Thymus (tissue), 11 donors: Measurements from ENCODE around the gene PALM2AKAP2. TPM values are rescaled to one million over a fixed set of nuclear protein-coding genes. Genes with fewer than 3 reads are reported as not detected.

ENCODE experiments used
- DNase-seq, 9 donors: peaks; one replicate each; pipeline ENCODE4 v3.0.0-alpha.2; 2013; ENCODE audit warnings: low spot score in 9 of 9, low read depth in 6 of 9, missing footprints in 1 of 9
- H3K27ac ChIP-seq, 2 donors: one replicate each; pipeline ENCODE4 v1.5.1; 2013; ENCODE audit warnings: control low read depth in 1 of 2, low read depth in 1 of 2, low read length in 1 of 2, mild to moderate bottlenecking in 1 of 2, moderate library complexity in 1 of 2
- H3K27me3 ChIP-seq, 2 donors: one replicate each; pipeline ENCODE4 v1.5.1; 2013; ENCODE audit warnings: low read length in 1 of 2; ENCODE audit not compliant: control insufficient read depth in 2 of 2, insufficient read depth in 1 of 2
- H3K36me3 ChIP-seq, 2 donors: one replicate each; pipeline ENCODE4 v1.5.1; 2013; ENCODE audit warnings: low read length in 1 of 2, mild to moderate bottlenecking in 1 of 2, moderate library complexity in 1 of 2; ENCODE audit not compliant: control insufficient read depth in 2 of 2, insufficient read depth in 2 of 2
- H3K4me1 ChIP-seq, 2 donors: one replicate each; pipeline ENCODE4 v1.5.1; 2013; ENCODE audit warnings: low read length in 2 of 2; ENCODE audit not compliant: control insufficient read depth in 2 of 2, insufficient read depth in 2 of 2
- H3K4me3 ChIP-seq, 2 donors: one replicate each; pipeline ENCODE4 v1.5.1; 2013; ENCODE audit warnings: low read length in 2 of 2, control low read depth in 1 of 2, mild to moderate bottlenecking in 1 of 2
- H3K9me3 ChIP-seq, 2 donors: one replicate each; pipeline ENCODE4 v1.5.1; 2013; ENCODE audit warnings: low read length in 1 of 2, mild to moderate bottlenecking in 1 of 2; ENCODE audit not compliant: control insufficient read depth in 2 of 2, insufficient read depth in 1 of 2
- WGBS: extraction: QIAGEN DNeasy Blood & Tissue Kit; methylation state at CpG from one replicate; pipeline ENCODE4 v1.1.7; 2013; 5-methylcytosine and 5-hydroxymethylcytosine counted together
- polyA plus RNA-seq: library from polyadenylated mRNA; stranded (reverse); fragments of 200-250 nt; gene quantifications from one replicate; pipeline ENCODE4 v1.2.3, GENCODE V29; 2013
- total RNA-seq: library from RNA; stranded (reverse); fragments of 120-200 nt; gene quantifications from one replicate; pipeline ENCODE4 v1.2.4, GENCODE V29; 2013
- donor health status: healthy.

PALM2AKAP2 gene
- total and polyA plus RNA-seq, 2 donors, result 0.30 to 0.76 TPM

DNA sequence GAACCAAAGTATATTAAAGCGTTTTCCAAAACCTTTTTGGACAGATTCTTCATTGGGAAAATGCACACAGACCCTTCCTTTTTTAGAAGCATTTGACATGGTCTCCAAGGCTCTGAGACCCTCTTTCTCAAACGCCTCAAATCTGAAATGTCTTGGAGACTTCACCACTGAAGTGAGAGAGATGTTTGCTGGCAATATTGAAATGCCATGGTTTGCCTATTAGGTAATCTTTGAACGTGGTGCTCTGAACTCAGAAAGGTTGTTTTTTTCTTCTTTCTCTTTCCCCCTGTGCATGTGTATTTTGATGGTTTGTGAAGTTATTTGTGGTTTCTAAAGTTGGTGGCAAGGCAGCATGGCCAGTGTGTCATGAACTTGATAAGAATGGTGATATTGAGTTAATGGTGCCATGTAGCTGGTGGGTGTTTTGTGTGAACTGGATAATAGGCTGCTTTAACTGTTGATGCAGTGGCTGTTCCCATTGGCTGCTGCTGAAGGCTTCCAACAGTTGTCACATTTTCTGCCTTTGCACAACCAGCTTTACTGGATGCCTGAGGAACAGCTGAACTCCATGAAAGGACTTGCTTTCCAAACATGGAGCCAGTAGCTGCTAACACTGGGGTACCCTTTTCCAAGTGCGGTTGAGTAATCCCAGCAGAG is 1.7 kb downstream of the PALM2AKAP2 start:
- H3K9me3 ChIP-seq, result no peaks in the 10 kb centered on the region
- H3K27ac ChIP-seq, result no peak overlapping the region
- DNase-seq, result no peak
- H3K4me1 ChIP-seq, result no peaks in the 10 kb centered on the region
- 83% methylated on average over 4 of the region's 4 CpGs for WGBS
- no peak overlapping the region for H3K4me3 ChIP-seq
- no peaks in the 10 kb centered on the region for H3K36me3 ChIP-seq
- H3K27me3 ChIP-seq, result peaks cover 21 to 27% of the 10 kb centered on the region in 2 donors

DNA sequence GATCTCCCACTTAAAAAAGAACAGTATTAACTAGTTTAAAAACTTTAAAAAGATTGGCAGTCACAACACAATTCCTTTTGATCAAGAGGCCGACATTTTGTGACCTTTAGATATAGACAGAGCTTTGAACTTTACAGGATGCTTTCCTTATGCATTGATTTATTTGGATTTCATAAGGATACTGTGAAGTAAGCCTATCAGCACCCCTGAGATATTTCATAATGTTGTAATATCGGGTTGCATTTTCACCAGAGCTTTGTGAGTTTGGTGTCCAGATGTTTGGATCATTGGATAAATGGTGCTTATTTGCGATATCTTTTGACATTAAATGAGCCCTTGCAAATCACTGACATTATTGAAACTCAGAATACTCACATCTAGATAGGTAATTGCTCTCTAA is 7.7 kb downstream of the PALM2AKAP2 start:
- no peaks in the 10 kb centered on the region for H3K9me3 ChIP-seq
- 96% methylated on average over 3 of the region's 3 CpGs for WGBS
- no peak overlapping the region for H3K27ac ChIP-seq
- H3K4me3 ChIP-seq, result no peak overlapping the region
- no peaks in the 10 kb centered on the region for H3K36me3 ChIP-seq
- H3K4me1 ChIP-seq, result no peaks in the 10 kb centered on the region
- peaks cover 0 to 2% of the 10 kb centered on the region in 2 donors for H3K27me3 ChIP-seq
- no peak for DNase-seq

DNA sequence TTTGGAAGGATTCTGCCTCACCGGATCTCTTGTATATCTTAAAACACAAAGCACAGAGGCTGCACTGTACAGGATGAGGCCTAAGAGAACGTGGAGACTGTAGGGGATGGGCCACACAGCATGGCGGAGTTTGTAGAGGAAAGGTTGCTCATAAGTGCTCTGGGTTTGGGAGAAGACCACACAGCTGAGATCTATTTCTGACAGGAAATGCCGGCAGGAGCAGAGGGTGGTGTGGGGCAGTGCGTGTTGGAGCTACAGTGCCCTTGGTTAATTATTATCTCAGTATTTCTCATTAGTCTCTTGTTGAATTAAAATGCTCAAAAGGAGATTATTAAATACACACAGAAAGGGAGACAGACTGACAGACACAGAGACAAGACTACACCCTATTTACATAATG is 9.6 kb downstream of the PALM2AKAP2 start:
- H3K9me3 ChIP-seq, result no peaks in the 10 kb centered on the region
- no peaks in the 10 kb centered on the region for H3K36me3 ChIP-seq
- no peak for DNase-seq
- no peaks in the 10 kb centered on the region for H3K4me1 ChIP-seq
- no peak overlapping the region for H3K4me3 ChIP-seq
- no peaks in the 10 kb centered on the region for H3K27me3 ChIP-seq
- WGBS, result 90% methylated on average over 5 of the region's 5 CpGs
- no peak overlapping the region for H3K27ac ChIP-seq

DNA sequence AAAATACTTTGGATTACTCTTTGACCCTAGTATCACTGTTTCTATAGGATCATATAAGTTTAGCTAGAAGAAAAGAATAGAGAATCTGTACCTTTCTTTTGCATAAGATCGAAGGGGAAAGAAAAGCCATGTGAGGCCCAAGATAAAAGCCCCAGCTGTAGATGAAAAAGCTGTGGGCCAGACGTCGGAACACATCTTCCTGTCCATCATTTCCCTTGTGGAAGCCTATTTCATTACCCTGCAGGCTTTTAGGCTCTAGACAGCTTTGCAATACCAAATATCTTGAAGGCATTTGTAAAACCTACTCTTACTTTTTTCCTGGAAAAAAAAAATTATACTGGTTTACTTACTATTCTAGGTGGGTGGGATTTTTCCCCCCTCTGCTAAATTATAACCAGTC is 10.0 kb downstream of the PALM2AKAP2 start:
- Histone ChIP-seq H3K27ac (no peak overlapping the region), H3K27me3 (no peaks in the 10 kb centered on the region), H3K9me3 (no peaks in the 10 kb centered on the region), H3K4me3 (no peak overlapping the region), H3K4me1 (no peaks in the 10 kb centered on the region), H3K36me3 (no peaks in the 10 kb centered on the region)
- WGBS, result 62% methylated on average over 3 of the region's 3 CpGs
- no peak for DNase-seq

DNA sequence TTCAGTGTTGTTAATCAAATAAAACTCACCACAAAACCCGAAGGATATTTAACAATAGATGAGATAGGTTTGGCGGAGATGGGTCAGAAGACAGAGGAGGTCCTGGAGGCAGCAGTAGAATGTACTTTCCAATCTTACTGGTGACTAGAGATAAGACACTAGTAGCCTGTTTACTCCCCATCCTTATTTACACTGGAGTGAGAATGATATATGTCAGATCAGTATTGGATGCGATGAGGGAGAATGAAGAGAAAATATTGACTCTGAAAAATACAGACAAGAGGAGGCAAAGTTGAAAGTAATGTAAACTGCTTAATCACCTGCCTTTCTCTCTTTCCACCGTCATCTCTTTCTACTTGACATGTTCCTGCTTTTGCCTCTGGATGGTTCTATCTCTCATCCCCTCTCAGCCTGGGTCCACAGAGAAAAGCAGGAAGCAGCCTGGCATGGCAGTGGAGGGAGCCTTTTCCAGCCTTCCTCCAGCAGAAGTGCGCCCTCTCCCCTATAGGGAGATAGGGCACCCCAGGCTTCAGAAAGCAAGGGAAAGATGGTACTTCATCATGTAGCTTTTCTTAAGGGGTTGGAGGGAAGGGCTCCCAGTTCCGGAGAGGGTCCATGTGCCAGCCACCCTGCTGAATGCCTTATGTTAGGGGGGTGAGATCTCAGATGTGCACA is 11.1 kb downstream of the PALM2AKAP2 start:
- Histone ChIP-seq H3K27ac (no peak overlapping the region), H3K36me3 (no peaks in the 10 kb centered on the region), H3K4me1 (no peaks in the 10 kb centered on the region), H3K27me3 (no peaks in the 10 kb centered on the region), H3K9me3 (no peaks in the 10 kb centered on the region), H3K4me3 (no peak overlapping the region)
- DNase-seq, result no peak
- WGBS, result 96% methylated on average over 6 of the region's 6 CpGs

DNA sequence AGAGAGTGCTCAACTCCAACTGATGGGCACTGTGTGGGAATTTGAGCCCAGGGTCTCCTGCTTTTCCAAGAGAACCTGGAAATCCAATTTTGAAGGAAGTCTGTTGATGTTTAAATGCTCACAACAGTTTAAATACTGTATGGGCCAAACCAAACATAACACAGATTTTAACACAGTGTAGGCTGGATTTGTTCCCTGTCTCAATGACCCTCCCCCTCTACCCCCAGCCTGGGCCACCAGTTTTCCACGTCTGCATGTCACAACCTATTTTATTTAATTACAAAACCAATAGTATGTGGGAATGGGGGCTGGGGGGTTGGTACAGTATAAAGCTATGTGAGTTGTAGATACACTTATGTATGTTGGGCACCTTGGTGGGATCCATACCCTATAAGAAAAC is 11.7 kb downstream of the PALM2AKAP2 start:
- WGBS, result 93% methylated on average over 1 of the region's 1 CpG
- H3K4me3 ChIP-seq, result no peak overlapping the region
- no peaks in the 10 kb centered on the region for H3K36me3 ChIP-seq
- no peak overlapping the region for H3K27ac ChIP-seq
- DNase-seq, result no peak
- H3K4me1 ChIP-seq, result no peaks in the 10 kb centered on the region
- no peaks in the 10 kb centered on the region for H3K9me3 ChIP-seq
- no peaks in the 10 kb centered on the region for H3K27me3 ChIP-seq

DNA sequence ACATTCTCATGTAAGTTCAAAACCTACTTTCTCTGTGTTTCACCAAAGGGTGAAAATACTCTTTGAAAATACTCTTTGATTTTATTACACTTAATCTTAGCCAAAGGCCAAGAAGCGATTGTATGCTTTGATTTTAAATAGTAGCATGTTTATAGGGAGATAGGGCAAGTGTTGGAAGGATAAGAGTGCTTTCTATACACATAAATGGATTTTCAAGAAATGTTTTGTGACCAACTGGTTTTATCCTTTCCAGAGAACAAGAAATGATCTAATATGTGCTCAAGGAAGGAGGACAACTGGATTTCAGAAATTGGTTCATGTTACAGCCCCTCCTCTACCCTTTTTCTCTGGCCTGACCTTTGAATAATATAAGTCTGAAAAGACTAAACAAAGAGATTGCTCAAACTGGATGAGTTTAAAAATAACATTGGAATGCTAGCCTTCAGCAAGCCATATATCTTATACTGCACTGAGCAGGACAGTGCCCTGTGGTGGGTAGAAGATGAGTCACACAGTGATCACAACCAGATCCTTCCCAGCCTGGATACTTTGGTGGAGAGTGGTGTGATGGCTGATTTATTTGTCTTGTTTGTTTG is 13.1 kb downstream of the PALM2AKAP2 start:
- H3K27ac ChIP-seq, result no peak overlapping the region
- H3K4me3 ChIP-seq, result no peak overlapping the region
- H3K36me3 ChIP-seq, result no peaks in the 10 kb centered on the region
- H3K9me3 ChIP-seq, result no peaks in the 10 kb centered on the region
- no peaks in the 10 kb centered on the region for H3K4me1 ChIP-seq
- H3K27me3 ChIP-seq, result no peaks in the 10 kb centered on the region
- 93% methylated on average over 1 of the region's 1 CpG for WGBS
- no peak for DNase-seq

DNA sequence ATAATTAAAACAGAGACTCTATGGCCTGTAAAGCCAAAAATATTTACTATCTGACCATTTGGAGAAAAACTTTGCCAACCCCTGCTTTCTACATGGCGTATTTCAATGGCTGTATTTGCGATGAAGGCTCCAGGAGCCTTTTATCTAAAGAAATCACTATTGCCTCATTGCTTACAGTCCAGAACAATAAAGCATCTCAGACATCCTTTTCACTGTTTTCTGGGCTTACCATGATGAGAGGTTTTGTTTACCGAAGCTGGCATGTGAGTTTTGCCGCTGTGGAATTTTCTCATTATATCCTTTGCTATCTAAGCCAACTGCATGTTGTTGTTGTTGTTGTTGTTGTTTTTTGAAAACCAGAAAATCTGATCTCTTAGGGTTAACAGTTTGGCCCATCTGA is 13.9 kb downstream of the PALM2AKAP2 start:
- Histone ChIP-seq H3K4me3 (no peak overlapping the region), H3K27me3 (no peaks in the 10 kb centered on the region), H3K4me1 (no peaks in the 10 kb centered on the region), H3K9me3 (no peaks in the 10 kb centered on the region), H3K36me3 (no peaks in the 10 kb centered on the region), H3K27ac (no peak overlapping the region)
- WGBS, result 94% methylated on average over 4 of the region's 4 CpGs
- DNase-seq, result no peak

DNA sequence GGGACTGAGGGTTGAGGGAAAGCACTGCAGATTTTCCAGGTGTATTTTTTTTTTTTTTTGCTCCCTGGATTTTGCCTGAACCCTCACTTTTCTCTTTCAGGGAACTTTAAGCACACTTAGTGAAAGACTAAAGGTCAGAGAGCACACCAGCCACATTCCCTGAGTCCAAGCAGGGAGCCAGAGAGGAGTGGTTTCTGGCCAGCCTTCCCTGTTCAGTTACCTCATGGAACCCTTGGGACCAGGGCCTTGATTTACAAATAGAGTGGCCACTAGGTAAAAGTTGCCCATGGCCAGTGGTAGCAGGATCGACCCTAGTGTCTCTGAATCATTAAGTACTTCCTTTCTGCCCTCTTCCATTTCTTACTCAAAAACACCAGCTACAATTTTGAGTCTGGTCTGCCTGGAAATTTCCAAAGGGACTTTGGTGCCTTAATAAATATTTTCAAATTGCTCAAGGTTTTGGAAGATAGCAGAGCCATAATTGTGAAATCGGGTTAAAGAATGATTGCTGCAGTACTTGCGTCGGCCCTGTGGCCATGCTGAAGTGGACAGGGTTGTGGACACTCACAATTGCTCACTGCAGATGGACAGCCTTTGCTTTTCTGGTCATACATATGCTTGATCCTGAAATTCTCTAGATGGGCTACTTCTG is 14.5 kb downstream of the PALM2AKAP2 start:
- no peak overlapping the region for H3K4me3 ChIP-seq
- no peak for DNase-seq
- H3K27me3 ChIP-seq, result no peaks in the 10 kb centered on the region
- H3K9me3 ChIP-seq, result no peaks in the 10 kb centered on the region
- WGBS, result 90% methylated on average over 4 of the region's 4 CpGs
- no peak overlapping the region for H3K27ac ChIP-seq
- H3K36me3 ChIP-seq, result no peaks in the 10 kb centered on the region
- no peaks in the 10 kb centered on the region for H3K4me1 ChIP-seq
